NCI-H82 treated with DMSO at 0.1 percent for 48 hours (cell line): ENCODE measurements around the gene CALM1.

Source experiments
- DNase-seq: peaks from one replicate; lab custom pipeline; 2025; ENCODE audit not compliant: unreplicated experiment; lab: John Stamatoyannopoulos, UW

Gene CALM1

DNA sequence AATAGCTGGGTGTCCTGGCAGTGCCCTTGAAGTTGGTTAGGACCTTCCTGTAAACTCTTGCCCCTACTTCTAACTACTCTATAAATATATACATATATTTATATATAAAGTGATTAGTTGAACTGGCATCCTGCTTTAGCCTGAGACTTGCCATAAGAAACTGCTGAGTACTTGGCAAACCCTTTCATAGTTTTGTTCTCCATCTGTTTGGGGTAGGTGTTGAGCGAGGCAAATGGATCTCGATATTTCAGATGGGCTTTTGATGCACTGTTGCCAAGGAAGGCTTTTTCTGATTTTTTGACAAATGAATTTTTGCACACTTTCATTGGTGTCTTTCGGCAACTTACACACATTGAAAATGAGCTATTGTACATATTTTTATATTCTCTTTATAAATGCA lies 10.4 kb downstream of the CALM1 start:
- no peak for DNase-seq

DNA sequence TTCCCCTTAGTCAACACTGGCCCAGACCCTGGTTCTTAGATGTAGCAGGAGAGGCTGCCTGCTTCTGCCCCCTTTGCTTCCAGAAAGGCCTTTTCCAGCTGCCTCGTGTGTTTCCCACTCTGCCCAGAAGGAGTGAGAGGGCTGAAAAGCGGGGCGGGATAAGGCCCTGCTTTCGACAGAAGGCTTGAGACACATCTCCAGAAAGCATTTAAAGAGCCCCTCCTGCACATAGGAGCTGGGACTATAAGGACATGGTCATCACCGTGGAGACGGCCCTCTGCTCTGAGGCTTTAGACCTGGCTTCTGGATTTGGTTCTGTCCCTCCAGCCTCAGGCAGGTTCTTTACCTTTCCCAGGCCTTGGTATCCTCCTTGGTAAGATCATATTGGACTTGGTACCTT lies 11.9 kb downstream of the CALM1 start:
- DNase-seq, result no peak

DNA sequence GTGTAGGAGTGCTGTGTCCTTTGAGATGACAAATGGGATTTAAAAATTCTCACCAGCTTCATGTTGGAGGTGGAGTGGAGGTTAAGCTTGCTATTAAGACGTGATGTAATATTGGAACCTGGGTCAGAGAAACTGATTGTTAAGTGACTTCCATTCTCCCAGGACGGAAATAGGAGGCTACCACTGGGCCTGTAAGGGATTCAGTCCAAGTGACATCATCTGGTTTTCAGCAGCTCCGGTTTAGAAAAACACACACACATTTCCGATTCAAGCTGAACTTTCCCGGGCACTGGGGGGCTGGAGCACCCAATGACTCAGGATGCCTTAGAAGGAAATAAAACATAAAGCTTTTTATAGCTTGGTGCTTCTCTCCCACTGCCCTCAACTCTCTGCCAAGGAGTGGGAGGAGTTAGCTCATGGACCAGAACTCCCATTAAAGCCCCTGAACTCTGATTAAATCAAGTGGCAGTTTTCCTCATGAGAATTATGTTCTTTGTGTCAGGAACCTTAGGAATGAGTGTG lies 12.4 kb downstream of the CALM1 start:
- no peak for DNase-seq

DNA sequence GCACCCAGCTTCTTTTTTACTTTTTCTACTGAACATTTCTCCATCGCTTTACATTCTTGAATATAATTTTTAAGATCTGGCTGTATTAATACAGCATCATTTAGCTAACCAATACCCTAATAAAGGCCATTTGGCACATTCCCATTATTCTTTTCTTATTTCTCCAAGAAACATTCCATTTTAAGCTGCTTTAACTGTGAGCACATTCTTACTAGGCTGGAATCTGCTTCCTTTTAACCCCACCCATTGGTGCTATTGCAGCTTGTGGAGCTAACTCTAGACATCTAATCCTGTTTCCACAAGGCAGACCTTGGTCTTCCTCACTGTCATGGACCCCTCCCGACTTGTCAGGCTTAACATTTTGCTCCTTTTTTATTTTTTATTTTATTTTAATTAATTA lies 15.2 kb downstream of the CALM1 start:
- DNase-seq, result no peak

DNA sequence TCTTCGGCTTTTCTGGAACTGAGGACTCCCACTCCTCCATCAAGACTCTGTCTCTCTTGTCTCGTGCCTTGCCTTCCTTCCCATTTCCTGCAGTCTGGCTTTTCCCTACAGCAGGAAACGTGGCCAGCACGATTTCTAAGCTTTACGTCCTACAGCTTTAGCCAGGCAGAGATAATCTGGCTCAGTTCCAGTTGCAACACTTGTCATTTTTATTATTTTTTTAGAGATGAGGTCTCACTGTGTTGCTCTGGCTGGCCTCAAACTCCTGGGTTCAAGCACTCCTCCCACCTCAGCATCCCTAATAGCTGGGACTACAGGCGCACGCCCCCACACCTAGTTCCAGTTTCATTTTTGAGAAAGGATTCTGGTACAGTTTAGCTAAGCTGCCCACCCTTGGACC lies 19.9 kb downstream of the CALM1 start:
- no peak for DNase-seq

DNA sequence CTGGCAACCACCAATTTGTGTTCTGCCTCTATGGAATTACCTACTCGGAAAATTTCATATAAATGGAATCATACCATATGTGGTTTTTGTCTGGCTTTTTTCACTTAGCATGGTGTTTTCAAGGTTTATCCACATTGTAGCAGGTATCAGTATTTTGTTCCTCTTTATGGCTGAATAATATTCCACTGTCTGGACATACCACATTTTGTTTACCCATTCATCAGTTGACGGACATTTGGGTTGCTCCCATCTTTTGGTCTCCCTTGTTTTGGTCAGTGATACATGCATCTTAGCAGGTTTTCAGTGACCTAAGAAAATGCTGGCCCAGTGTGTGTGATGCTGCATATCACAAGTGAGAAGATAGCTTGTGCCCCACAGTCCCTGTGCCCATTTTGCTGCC lies 21.2 kb downstream of the CALM1 start:
- DNase-seq, result no peak

DNA sequence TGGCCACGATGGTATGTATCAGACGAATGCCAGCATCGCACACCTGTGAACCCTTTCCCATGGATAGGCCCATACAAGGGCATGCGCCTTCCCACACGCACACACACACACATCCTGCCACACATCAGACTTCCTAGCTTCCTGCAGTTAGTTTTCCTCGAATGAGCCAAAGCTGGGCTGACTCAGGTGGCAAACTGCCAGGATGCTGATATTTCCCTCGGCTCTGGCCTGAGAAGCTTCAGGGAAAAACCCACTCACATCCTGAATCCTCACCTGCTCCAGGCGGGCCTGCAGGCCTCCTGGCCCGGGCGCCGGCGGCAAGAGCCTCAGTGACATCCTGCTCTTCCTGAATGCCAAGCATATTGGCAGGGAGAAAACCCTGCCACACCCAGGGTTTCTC lies 22.4 kb downstream of the CALM1 start:
- DNase-seq, result no peak

DNA sequence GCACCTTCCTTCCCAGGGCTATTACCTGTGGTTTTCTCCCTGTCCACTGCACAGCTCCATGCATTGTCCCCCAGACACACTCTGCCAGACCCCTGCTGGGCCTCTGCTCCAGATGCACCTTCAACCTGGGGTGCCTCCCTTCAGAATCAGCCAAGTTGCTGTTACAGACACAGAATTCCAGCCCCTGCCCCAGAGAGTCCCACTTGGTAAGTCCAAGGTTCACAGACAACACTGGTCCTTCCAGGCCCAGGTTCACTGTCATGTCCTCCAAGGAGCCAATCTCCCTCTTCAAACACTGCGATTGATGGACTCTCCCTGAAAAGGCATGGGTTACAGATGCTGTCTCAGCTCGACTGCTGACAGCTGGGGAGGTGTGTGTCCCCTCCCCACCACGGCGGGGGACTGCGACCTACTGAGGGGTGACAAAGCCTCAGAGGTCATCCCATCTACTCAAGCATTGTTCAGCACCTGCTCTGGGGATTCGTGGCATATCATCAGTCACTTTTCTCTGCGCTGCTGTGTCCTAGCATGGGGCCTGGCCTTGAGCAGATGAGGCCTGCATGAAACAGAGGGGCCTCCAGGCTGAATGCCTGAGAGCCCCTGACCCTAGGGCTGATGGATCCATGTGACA lies 24.3 kb downstream of the CALM1 start:
- no peak for DNase-seq

DNA sequence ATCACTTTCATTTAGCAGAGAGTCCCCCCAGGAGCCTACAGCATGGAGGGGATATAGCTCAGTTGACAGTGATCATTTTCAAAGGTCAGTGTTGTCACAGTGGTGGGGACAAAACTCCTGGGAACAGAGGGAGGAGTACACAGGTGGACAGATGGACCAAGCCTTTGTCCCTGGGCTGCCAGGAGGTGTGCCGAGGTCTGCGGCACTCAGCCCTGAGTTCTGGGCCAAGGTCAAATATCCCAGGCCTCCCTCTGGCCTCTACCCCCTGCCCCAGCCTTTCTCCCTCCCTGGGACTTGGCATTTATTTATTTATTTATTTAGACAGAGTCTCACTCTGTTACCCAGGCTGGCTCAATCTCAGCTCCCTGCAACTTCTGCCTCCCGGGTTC lies 24.8 kb downstream of the CALM1 start:
- DNase-seq, result no peak

DNA sequence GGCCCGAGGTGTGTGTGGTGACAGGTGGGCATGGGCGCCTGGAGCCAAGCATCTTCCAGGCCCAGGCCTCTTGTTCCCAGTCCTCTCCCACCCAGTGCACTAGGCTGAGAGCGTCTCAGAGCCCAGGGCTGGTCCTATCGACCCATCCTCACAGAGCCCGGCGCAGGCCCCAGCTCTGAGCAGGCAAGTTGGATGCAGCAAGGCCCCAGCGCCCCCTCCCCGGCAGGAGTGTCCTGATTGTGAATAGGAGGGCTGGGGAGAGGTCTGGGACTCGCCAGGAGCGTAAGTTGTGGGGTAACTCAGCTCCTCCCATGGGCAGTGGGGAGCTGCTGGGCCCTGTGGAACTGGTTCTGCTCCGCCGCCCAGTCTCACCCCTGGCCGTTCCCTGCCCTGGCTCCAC lies 26.3 kb downstream of the CALM1 start:
- DNase-seq, result no peak

DNA sequence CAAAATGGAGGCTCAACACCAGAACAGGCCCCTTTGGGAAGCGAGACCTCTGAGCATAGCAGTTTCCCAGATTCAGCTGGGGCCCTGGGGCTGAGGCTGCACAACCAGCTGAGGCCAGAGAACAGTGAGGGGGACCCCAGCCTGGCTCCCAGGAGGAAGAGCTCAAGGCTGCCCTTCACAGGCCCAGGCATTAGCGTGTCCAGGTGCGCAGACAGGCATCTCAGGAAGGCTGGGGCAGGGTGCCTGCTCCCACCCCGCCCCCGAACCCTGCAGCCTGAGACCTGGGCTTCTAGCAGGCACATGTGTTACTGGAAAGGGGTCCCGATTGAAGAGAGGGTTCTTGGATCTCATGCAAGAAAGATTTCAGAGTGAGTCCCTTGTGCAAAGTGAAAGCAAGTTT lies 27.2 kb downstream of the CALM1 start:
- no peak for DNase-seq

DNA sequence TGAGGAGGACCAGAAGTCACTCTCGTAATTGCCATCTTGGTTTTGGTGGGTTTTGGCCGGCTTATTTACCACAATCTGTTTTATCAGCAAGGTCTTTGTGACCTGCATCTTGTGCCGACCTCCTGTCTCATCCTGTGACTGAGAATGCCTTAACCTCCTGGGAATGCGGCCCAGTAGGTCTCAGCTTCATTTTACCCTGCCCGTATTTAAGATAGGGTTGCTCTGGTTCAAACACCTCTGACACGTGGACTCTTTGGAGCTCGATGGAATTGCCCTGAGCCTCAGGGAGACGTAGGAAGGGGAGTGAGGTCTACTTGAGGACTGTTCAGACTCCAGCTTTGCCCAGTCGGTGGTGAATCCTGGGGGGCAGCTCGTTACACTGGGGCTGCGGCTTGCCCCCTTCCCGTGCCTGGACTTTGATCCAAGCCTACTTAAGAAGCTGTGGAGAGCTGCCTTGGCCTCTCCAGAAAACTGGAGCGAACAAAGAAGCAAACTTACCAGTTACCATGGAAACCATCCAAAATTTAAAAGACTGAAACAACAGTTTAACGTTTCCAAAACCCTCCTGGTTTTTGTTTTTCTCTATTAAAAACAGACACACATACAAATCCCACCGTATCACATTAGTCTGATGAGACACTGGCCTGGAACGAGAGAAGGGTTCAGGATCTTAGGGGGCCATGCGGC lies 28.0 kb downstream of the CALM1 start:
- no peak for DNase-seq

DNA sequence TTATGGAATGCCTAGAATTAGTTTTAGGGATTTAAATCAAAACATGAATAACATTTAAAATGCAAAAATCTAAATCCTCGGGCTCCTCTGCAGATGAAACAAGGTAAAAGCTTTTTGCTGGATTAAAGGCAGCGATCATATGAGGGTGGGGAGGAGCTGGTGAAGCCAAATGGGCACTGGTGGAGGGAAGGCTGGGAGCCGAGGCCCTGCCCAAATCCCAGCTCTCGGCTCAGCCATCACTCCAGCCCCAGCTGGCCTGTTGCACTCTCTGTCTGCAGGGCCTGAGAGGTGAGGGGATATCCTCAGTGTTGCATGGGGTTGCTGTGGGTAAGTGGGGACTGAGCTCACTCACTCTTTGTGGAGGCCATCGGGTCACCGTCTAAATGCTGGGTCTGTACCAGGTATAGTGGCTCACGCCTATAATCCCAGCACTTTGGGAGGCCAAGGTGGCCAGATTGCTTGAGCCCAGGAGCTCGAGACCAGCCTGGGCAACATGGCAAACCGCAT lies 28.6 kb downstream of the CALM1 start:
- DNase-seq, result no peak

DNA sequence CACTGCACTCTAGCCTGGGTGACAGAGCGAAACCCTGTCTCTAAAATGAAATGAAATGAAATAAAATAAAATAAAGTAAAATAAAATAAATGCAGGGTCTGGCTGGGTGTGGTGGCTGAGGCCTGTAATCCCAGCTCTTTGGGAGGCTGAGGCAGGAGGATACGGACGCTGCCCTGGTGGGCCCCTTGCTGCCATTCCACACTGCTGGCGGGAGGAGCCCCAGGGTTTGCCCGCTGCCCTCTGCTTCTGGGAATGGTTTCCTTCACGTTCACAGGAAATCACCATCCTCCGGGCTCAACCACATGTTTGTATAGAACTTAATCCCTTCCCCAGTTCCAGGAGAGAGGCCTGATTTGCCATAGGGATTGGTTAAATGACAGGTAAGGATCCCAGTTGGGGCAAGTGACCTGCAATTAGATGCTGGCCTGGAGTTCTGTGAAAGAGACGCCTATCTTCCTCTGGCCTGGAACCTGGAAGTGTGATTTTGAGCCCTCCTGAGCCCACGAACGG lies 29.3 kb downstream of the CALM1 start:
- DNase-seq, result no peak

DNA sequence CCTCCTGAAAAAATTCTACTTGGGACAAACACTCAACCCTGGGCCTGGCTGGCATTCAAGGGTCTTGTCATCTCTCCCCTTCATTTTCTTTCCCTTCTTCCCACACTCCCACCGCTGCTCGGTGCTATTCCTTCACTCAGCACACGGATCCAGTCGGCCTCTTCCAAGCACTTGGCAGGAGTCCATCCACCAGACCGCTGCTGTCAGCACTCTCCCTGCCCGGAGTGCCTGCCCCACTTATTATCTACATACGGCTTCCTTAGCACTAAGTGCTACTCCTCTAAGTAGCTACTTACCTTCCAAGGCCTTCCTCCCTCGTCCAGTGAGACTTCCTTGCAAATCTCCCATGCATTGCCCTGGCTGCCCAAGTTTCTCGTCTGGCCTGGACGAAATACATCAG lies 29.8 kb downstream of the CALM1 start:
- no peak for DNase-seq

DNA sequence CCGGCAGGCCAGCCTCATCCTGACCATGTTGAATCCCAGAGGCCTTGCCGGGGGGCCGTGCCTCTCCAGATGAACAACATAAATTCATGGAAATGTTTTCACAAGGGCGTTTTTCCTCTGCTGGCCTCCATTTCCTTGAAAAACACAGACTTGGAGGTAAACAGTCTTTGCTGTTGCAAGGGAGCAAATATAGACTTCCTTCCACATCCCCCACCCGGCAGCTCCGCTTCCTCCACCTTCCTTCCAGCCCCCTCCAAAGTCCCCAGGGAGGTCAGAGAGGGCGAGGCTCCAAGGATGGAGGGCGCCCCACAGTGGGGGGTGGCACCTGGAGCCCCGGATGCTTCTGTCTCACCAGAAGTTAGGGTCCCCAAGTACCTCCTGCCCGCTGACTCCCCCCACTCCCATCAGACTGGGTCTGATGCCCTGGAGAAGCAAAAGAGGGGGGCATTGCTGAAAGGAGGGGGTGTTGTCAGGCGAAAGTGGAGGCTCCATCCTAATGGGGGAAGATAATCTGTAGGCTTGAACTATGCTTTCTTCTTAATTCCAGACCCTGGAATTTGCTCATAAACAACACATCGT lies 31.1 kb downstream of the CALM1 start:
- DNase-seq, result no peak

DNA sequence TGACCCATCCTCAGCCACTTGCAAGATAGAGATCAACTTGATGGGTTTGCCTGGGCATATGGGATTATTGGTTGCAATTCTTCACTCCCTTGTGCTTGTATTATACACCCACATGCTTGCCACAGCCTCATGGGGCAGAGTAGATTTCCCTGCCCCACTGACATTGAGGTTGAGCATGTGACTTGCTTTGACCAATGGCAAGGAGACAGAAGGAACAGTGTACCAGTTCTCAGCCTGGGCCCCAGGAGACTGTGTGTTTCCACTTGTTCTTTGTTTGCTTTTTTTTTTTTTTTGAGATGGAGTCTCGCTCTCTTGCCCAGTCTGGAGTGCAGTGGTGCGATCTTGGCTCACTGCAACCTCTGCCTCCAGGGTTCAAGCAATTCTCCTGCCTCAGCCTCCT lies 31.8 kb downstream of the CALM1 start:
- no peak for DNase-seq

DNA sequence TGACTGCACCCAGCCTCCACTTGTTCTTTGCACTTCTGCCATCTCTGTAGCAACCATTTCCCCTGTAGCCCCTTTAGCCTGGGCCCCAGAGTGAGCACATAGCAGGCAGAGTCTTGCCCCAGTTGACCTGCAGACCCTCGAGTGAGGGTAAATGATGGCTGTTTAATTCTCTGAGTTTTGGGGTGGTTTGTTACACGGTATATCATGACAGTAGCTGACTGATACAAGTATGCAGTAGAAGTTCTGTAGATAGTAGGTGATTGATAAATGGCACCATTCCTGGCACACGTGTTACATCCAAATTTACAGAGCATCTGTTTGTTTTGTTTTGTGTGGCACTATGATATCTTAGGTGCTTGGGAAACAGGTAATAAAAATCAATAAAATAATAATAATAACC lies 32.4 kb downstream of the CALM1 start:
- DNase-seq, result no peak

DNA sequence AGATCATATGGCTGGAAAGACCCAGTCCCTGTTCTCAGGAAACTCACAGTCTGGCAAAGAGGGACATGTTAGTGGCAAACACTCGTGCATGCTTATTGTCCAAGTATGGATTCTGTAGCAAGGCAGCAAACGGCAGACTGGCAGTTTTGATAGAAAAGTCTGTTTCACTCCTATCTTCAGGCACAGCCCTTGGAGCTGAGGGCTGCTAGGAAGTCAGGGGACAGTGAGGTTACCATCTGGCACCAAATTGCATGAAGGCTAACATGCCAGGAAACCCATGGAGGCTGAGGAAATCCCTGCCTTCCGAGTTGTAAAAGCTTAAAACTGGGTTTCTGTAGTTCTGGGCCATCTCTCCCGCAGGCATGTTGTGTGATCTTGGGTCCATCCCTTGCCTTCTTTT lies 32.9 kb downstream of the CALM1 start:
- no peak for DNase-seq

DNA sequence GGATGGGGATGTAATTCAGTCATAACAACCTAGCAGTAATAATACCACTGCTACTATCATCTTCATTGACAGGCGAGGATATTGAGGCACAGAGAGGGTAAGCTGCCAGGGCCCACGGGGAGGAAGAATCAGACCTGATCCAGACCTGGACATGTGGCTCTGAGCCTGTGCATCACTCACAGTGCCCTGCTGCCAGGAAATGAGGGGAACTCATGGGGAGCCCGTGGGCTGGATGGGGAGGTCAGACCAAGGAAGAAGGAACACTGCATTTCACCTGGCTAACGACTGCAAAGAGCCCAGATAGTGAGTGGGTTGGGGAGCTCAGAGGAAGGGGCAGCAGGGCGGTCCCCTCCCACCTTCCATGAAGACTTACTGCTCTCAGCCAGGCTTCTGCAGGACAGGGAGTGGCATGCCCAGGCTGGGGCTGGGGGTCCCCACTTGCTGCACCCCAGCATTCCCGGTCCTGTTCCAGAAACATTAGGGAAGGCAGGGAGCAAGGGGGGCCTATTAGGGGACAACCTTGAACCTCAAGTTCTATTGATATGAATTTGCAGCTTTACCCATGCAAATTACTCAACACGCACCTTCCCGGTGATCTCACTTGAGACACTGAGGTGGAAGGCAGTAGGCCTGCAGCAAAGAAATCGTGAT lies 37.7 kb downstream of the CALM1 start:
- DNase-seq, result no peak

DNA sequence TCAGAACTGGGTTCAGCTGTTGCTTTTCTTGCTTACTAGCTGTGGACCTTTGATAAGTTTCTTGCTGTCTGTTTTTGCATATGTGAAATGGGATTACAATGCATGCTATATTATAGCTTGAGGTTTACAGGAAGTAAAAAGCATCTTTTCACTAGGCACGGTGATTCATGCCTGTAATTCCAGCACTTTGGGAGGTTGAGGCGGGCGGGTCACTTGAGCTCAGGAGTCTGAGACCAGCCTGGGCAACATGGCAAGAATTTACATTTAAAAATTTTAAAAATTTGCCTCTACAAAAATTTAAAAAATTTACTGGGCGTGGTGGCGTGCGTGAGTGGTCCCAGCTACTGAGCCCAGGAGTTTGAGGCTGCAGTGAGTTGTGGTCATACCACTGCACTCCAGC lies 42.0 kb downstream of the CALM1 start:
- DNase-seq, result no peak

DNA sequence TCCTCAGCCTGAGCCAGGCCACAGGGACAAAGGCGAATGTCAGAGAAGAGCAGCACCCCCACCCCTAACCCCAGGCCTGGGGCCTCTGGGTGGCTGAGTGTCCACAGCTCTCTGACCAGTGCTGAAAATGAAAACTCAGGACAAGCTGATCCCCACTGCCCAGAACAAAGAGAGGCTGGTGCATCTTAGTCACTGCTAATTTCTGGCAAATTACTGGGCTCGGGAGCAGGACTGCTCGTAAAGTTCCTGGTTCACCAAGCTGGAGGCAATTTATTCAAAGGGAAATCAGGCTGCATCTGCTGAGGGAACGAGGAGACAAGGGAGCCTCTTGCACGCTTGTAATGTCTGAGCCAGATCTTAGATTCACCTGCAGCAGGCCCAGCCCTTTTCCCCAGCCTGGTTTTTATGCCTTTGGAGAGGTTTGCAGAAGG lies 43.2 kb downstream of the CALM1 start:
- DNase-seq, result no peak
